ENCODE results near the gene CORO2B.

The CORO2B gene

GRCh38 chr15:68608844-68609232, 30.0 kb downstream of the CORO2B start:
- no peak for DNase-seq (ENCODE audit: low read depth in 2 of 2)

- no peak for DNase-seq (ENCODE audit: low read depth in 2 of 2)
Observed at GRCh38 chr15:68609629-68610028, 30.8 kb downstream of the CORO2B start.

GRCh38 chr15:68610825-68611224, 32.0 kb downstream of the CORO2B start:
- no peak for DNase-seq (ENCODE audit: low read depth in 2 of 2)

GRCh38 chr15:68612503-68612902, 33.7 kb downstream of the CORO2B start:
- no peak for DNase-seq (ENCODE audit: low read depth in 2 of 2)

GRCh38 chr15:68612979-68613740, 34.4 kb downstream of the CORO2B start:
- DNase-seq (ENCODE audit: low read depth in 2 of 2), result no peak

- no peak for DNase-seq (ENCODE audit: low read depth in 2 of 2)
Observed at GRCh38 chr15:68614286-68615035, 35.7 kb downstream of the CORO2B start.

- no peak for DNase-seq (ENCODE audit: low read depth in 2 of 2)
Observed at GRCh38 chr15:68615301-68615700, 36.5 kb downstream of the CORO2B start.

- no peak for DNase-seq (ENCODE audit: low read depth in 2 of 2)
Observed at GRCh38 chr15:68615811-68616210, 37.0 kb downstream of the CORO2B start.

GRCh38 chr15:68616397-68616796, 37.6 kb downstream of the CORO2B start:
- no peak for DNase-seq (ENCODE audit: low read depth in 2 of 2)

- no peak for DNase-seq (ENCODE audit: low read depth in 2 of 2)
Observed at GRCh38 chr15:68617001-68617400, 38.2 kb downstream of the CORO2B start.

GRCh38 chr15:68617777-68618176, 39.0 kb downstream of the CORO2B start:
- no peak for DNase-seq (ENCODE audit: low read depth in 2 of 2)

GRCh38 chr15:68618394-68618793, 39.6 kb downstream of the CORO2B start:
- no peak for DNase-seq (ENCODE audit: low read depth in 2 of 2)

GRCh38 chr15:68618908-68619698, 40.3 kb downstream of the CORO2B start:
- no peak for DNase-seq (ENCODE audit: low read depth in 2 of 2)

- DNase-seq (ENCODE audit: low read depth in 2 of 2), result no peak
Observed at GRCh38 chr15:68620721-68621527, 42.1 kb downstream of the CORO2B start.

- no peak for DNase-seq (ENCODE audit: low read depth in 2 of 2)
Observed at GRCh38 chr15:68621535-68621934, 42.7 kb downstream of the CORO2B start.

GRCh38 chr15:68623301-68623892, 44.6 kb downstream of the CORO2B start:
- DNase-seq (ENCODE audit: low read depth in 2 of 2), result no peak

- no peak for DNase-seq (ENCODE audit: low read depth in 2 of 2)
Observed at GRCh38 chr15:68625853-68626252, 47.1 kb downstream of the CORO2B start.

- DNase-seq (ENCODE audit: low read depth in 2 of 2), result no peak
Observed at GRCh38 chr15:68626283-68626682, 47.5 kb downstream of the CORO2B start.

GRCh38 chr15:68626739-68627138, 47.9 kb downstream of the CORO2B start:
- no peak for DNase-seq (ENCODE audit: low read depth in 2 of 2)

GRCh38 chr15:68627476-68627875, 48.7 kb downstream of the CORO2B start:
- DNase-seq (ENCODE audit: low read depth in 2 of 2), result no peak

- DNase-seq (ENCODE audit: low read depth in 2 of 2), result no peak
Observed at GRCh38 chr15:68627995-68628394, 49.2 kb downstream of the CORO2B start.
